IMR-90 (cell line): ENCODE results near the gene SPON1. TPM values are rescaled to one million over a fixed set of nuclear protein-coding genes. Genes with fewer than 3 reads are reported as not detected.

Source experiments
- ATAC-seq: fragments of 200-7000 bp; cut with Tn5 transposase; 2 replicates; pipeline ENCODE4 v1.9.1; 2020; ENCODE audit warnings: low read depth, mild to moderate bottlenecking, moderate library complexity
- BruUV-seq: library from RNA; stranded (reverse); fragments of 400-500 nt; replicated peaks from 2 replicates; lab custom pipeline; 2021; lab: Mats Ljungman, UMichigan
- CTCF ChIA-PET: fragments of 300-600 bp; formaldehyde crosslinking; extraction: SDS; loops from one replicate; lab custom pipeline; 2021; ENCODE audit warnings: antibody characterized with exemption; lab: Yijun Ruan, JAX
- POLR2A ChIA-PET: fragments of 300-600 bp; sonication (Branson Sonifier 250); formaldehyde crosslinking; loops from one replicate; lab custom pipeline; 2022; ENCODE audit warnings: antibody characterized with exemption; ENCODE audit not compliant: unreplicated experiment; lab: Charles Lee
- DNase-seq: peaks from one replicate; pipeline ENCODE4 v3.0.0; 2013
- H2AFZ ChIP-seq: replicated peaks from 2 replicates; pipeline ENCODE3; 2013; ENCODE audit warnings: low read length, mild to moderate bottlenecking; ENCODE audit not compliant: poor library complexity
- H2AK5ac ChIP-seq: 2 replicates; pipeline ENCODE4 v1.6.1; 2013; ENCODE audit warnings: low read depth, low read length, inconsistent platforms
- H2AK9ac ChIP-seq: replicated peaks from 2 replicates; pipeline ENCODE3; 2013; ENCODE audit warnings: mild to moderate bottlenecking, low read depth, low read length, moderate library complexity; ENCODE audit not compliant: poor library complexity
- H2BK120ac ChIP-seq: 2 replicates; pipeline ENCODE4 v1.6.1; 2013; ENCODE audit warnings: low read depth, low read length, inconsistent platforms
- H2BK15ac ChIP-seq: 3 replicates; pipeline ENCODE4 v1.6.1; 2013; ENCODE audit warnings: low read depth, low read length, inconsistent platforms
- H2BK20ac ChIP-seq: 2 replicates; pipeline ENCODE4 v1.6.1; 2013; ENCODE audit warnings: low read depth, mild to moderate bottlenecking, inconsistent platforms, low read length, moderate library complexity
- H2BK5ac ChIP-seq: 2 replicates; pipeline ENCODE4 v1.6.1; 2013; ENCODE audit warnings: mild to moderate bottlenecking, low read depth, low read length, inconsistent platforms; ENCODE audit not compliant: poor library complexity, severe bottlenecking
- H3K14ac ChIP-seq: replicated peaks from 2 replicates; pipeline ENCODE4 v1.6.1; 2013; ENCODE audit warnings: low read depth, low read length, inconsistent platforms
- H3K18ac ChIP-seq: 2 replicates; pipeline ENCODE4 v1.6.1; 2013; ENCODE audit warnings: low read depth, low read length, control low read depth
- H3K23ac ChIP-seq: 2 replicates; pipeline ENCODE4 v1.6.1; 2013; ENCODE audit warnings: low read depth, low read length, inconsistent platforms
- H3K27ac ChIP-seq: 2 replicates; pipeline ENCODE4 v1.5.1; 2013; ENCODE audit warnings: mild to moderate bottlenecking, control low read depth, low read length; ENCODE audit not compliant: insufficient read depth
- H3K27me3 ChIP-seq: 2 replicates; pipeline ENCODE4 v1.6.1; 2013; ENCODE audit warnings: low read length; ENCODE audit not compliant: control insufficient read depth, insufficient read depth
- H3K36me3 ChIP-seq: 2 replicates; pipeline ENCODE4 v1.6.1; 2013; ENCODE audit warnings: low read length, mixed read lengths; ENCODE audit not compliant: control insufficient read depth, insufficient read depth
- H3K4ac ChIP-seq: 2 replicates; pipeline ENCODE4 v1.6.1; 2013; ENCODE audit warnings: low read depth, low read length, inconsistent platforms
- H3K4me1 ChIP-seq: 2 replicates; pipeline ENCODE4 v1.6.1; 2013; ENCODE audit warnings: low read length, mixed read lengths; ENCODE audit not compliant: control insufficient read depth, insufficient read depth
- H3K4me2 ChIP-seq: 2 replicates; pipeline ENCODE4 v1.6.1; 2013; ENCODE audit warnings: low read depth, mild to moderate bottlenecking, control low read depth, low read length, moderate library complexity
- H3K4me3 ChIP-seq: 2 replicates; pipeline ENCODE4 v1.5.1; 2013; ENCODE audit warnings: low read depth, mild to moderate bottlenecking, control low read depth, low read length, moderate library complexity; ENCODE audit not compliant: insufficient read depth
- H3K56ac ChIP-seq: 2 replicates; pipeline ENCODE4 v1.6.1; 2013; ENCODE audit warnings: low read length, inconsistent platforms; ENCODE audit not compliant: insufficient read depth; ENCODE audit errors: extremely low read depth
- H3K79me1 ChIP-seq, 2 experiments: 2 replicates each; pipeline ENCODE4 v1.6.1; 2013; ENCODE audit warnings: low read length in 2 of 2, inconsistent platforms in 1 of 2, low read depth in 1 of 2
- H3K9ac ChIP-seq: 2 replicates; pipeline ENCODE4 v1.6.1; 2013; ENCODE audit warnings: low read depth, low read length, control low read depth
- H3K9me1 ChIP-seq: 2 replicates; pipeline ENCODE4 v1.6.1; 2013; ENCODE audit warnings: low read length, inconsistent platforms; ENCODE audit not compliant: insufficient read depth
- H3K9me3 ChIP-seq: 2 replicates; pipeline ENCODE4 v1.6.1; 2013; ENCODE audit warnings: low read length; ENCODE audit not compliant: control insufficient read depth, insufficient read depth
- H4K20me1 ChIP-seq: 2 replicates; pipeline ENCODE4 v1.6.1; 2013; ENCODE audit warnings: low read length, inconsistent platforms; ENCODE audit not compliant: insufficient read depth
- H4K5ac ChIP-seq: 2 replicates; pipeline ENCODE4 v1.6.1; 2013; ENCODE audit warnings: mild to moderate bottlenecking, low read depth, low read length, control low read depth
- H4K8ac ChIP-seq, 2 experiments: 2 replicates each; pipeline ENCODE4 v1.6.1; 2013; ENCODE audit warnings: low read depth in 2 of 2, low read length in 2 of 2, control low read depth in 1 of 2, inconsistent platforms in 1 of 2
- H4K91ac ChIP-seq: 2 replicates; pipeline ENCODE4 v1.6.1; 2013; ENCODE audit warnings: low read depth, low read length, inconsistent platforms; ENCODE audit not compliant: insufficient read depth
- BHLHE40 ChIP-seq: fragments of 150-350 bp; IDR thresholded peaks from 2 replicates; pipeline ENCODE4 v1.6.1; 2016; ENCODE audit warnings: mild to moderate bottlenecking, low read depth, low read length
- CEBPB ChIP-seq: IDR thresholded peaks from 2 replicates; pipeline ENCODE4 v1.6.1; 2012; ENCODE audit warnings: low read depth, low read length, improper control_type of control experiment
- CHD1 ChIP-seq: IDR thresholded peaks from 2 replicates; pipeline ENCODE4 v1.6.1; 2012; ENCODE audit warnings: low read depth, low read length, improper control_type of control experiment
- CTCF ChIP-seq: conservative IDR thresholded peaks from 2 replicates; pipeline ENCODE4 v1.5.1; 2012; ENCODE audit warnings: mild to moderate bottlenecking, low read depth, low read length, improper control_type of control experiment
- FOS ChIP-seq: fragments of 150-350 bp; IDR thresholded peaks from 2 replicates; pipeline ENCODE4 v1.6.1; 2016; ENCODE audit warnings: low read depth, low read length
- MAFK ChIP-seq: IDR thresholded peaks from 2 replicates; pipeline ENCODE4 v1.6.1; 2012; ENCODE audit warnings: low read depth, low read length, improper control_type of control experiment
- MAZ ChIP-seq: IDR thresholded peaks from 2 replicates; pipeline ENCODE4 v1.6.1; 2012; ENCODE audit warnings: low read depth, mild to moderate bottlenecking, low read length, improper control_type of control experiment, moderate library complexity, borderline replicate concordance
- MXI1 ChIP-seq: IDR thresholded peaks from 2 replicates; pipeline ENCODE4 v1.6.1; 2012; ENCODE audit warnings: low read depth, mild to moderate bottlenecking, low read length, moderate library complexity, borderline replicate concordance
- NFE2L2 ChIP-seq: fragments of 150-350 bp; IDR thresholded peaks from 2 replicates; pipeline ENCODE4 v1.6.1; 2016; ENCODE audit warnings: low read depth, mild to moderate bottlenecking, low read length
- POLR2A ChIP-seq: IDR thresholded peaks from 2 replicates; pipeline ENCODE4 v1.6.1; 2012; ENCODE audit warnings: mild to moderate bottlenecking, low read depth, low read length
- RAD21 ChIP-seq: IDR thresholded peaks from 2 replicates; pipeline ENCODE4 v1.6.1; 2012; ENCODE audit warnings: low read length, improper control_type of control experiment
- RCOR1 ChIP-seq: IDR thresholded peaks from 2 replicates; pipeline ENCODE4 v1.6.1; 2012; ENCODE audit warnings: mild to moderate bottlenecking, low read length, improper control_type of control experiment; ENCODE audit not compliant: insufficient replicate concordance
- RFX5 ChIP-seq: IDR thresholded peaks from 2 replicates; pipeline ENCODE4 v1.8.0; 2012; ENCODE audit warnings: low read depth, mild to moderate bottlenecking, low read length, moderate library complexity
- SMC3 ChIP-seq: fragments of 150-350 bp; IDR thresholded peaks from 2 replicates; pipeline ENCODE4 v1.6.1; 2016; ENCODE audit warnings: low read depth, mild to moderate bottlenecking, antibody characterized with exemption, low read length, moderate library complexity
- WGBS, 2 experiments: methylation state at CpG; one replicate each; pipeline versions ENCODE4 v1.1.5 to v1.1.7; 2013; ENCODE audit warnings: missing lambda C conversion rate in 2 of 2; ENCODE audit not compliant: insufficient read length in 1 of 2; ENCODE audit errors: extremely low coverage in 2 of 2; 5-methylcytosine and 5-hydroxymethylcytosine counted together
- dilution Hi-C: fragments of 300-500 bp; cut with HindIII; formaldehyde crosslinking; loops from one replicate; pipeline ENCODE4 v1.14.3; 2018; ENCODE audit warnings: low sequenced_read_pairs; ENCODE audit not compliant: unreplicated experiment
- in situ Hi-C: fragments of 300-500 bp; cut with MboI; formaldehyde crosslinking; loops from 3 replicates; pipeline ENCODE4 v1.14.3; 2019; ENCODE audit warnings: low sequenced_read_pairs, inconsistent platforms, mixed read lengths
- intact Hi-C: fragments of 100-400 bp; cut with micrococcal nuclease; formaldehyde crosslinking; loops from 2 replicates; pipeline ENCODE4 v1.10.0; 2022
- polyA plus RNA-seq, 3 experiments: library from polyadenylated mRNA; depleted of rRNA; stranded (reverse); fragments of >200 nt; gene quantifications; 2 replicates each; pipeline ENCODE4 v1.2.3, GENCODE V29; 2012; ENCODE audit warnings: low replicate concordance in 1 of 3
- total RNA-seq: library from RNA; depleted of rRNA; stranded (reverse); fragments of >200 nt; gene quantifications from 2 replicates; pipeline ENCODE4 v1.2.3, GENCODE V29; 2012
- TF ChIP-seq, protein P1 (sequence below): fragments of 150-350 bp; IDR thresholded peaks from 2 replicates; pipeline ENCODE4 v1.6.1; 2016; ENCODE audit warnings: low read depth, mild to moderate bottlenecking, low read length, moderate library complexity, borderline replicate concordance
- TF ChIP-seq, protein P2 (sequence below): fragments of 150-350 bp; IDR thresholded peaks from 2 replicates; pipeline ENCODE4 v1.6.1; 2017; ENCODE audit warnings: mild to moderate bottlenecking, antibody characterized with exemption, low read length, low read depth

The SPON1 gene
- total and polyA plus RNA-seq, 2 of the 4 experiments (the other 2 are of a cell fraction): 0.62 to 0.72 TPM

GRCh38 chr11:14118072-14118471, 155.5 kb downstream of the SPON1 start:
- intact Hi-C loops: no loop called here

More at GRCh38 chr11:14118072-14118471, 155.5 kb downstream of the SPON1 start:
- no peak overlapping the region for H4K91ac ChIP-seq
- H4K5ac ChIP-seq: no peak overlapping the region
- BruUV-seq: no TSS peak
- dilution Hi-C loops: no loop called here
- no peaks in the 10 kb centered on the region for H3K27me3 ChIP-seq
- no peaks in the 10 kb centered on the region for H3K36me3 ChIP-seq
- H3K23ac ChIP-seq: no peak overlapping the region
- in situ Hi-C loops: no loop called here
- no peak overlapping the region for H3K56ac ChIP-seq
- no peak overlapping the region for H2BK15ac ChIP-seq
- no peaks in the 10 kb centered on the region for H3K9me3 ChIP-seq
- no CpG with 5 or more reads among the region's 1 CpG for WGBS, 2 experiments
- no peak overlapping the region for H2BK5ac ChIP-seq
- no peak overlapping the region for H3K18ac ChIP-seq
- H2AFZ ChIP-seq: no peak overlapping the region
- H2AK9ac ChIP-seq: no peak overlapping the region
- ATAC-seq (no peak), DNase-seq (no peak)
- no peak overlapping the region for H3K4me3 ChIP-seq
- TF ChIP-seq, protein P1, sequence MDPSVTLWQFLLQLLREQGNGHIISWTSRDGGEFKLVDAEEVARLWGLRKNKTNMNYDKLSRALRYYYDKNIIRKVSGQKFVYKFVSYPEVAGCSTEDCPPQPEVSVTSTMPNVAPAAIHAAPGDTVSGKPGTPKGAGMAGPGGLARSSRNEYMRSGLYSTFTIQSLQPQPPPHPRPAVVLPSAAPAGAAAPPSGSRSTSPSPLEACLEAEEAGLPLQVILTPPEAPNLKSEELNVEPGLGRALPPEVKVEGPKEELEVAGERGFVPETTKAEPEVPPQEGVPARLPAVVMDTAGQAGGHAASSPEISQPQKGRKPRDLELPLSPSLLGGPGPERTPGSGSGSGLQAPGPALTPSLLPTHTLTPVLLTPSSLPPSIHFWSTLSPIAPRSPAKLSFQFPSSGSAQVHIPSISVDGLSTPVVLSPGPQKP: no peak
- TF ChIP-seq, protein P2, sequence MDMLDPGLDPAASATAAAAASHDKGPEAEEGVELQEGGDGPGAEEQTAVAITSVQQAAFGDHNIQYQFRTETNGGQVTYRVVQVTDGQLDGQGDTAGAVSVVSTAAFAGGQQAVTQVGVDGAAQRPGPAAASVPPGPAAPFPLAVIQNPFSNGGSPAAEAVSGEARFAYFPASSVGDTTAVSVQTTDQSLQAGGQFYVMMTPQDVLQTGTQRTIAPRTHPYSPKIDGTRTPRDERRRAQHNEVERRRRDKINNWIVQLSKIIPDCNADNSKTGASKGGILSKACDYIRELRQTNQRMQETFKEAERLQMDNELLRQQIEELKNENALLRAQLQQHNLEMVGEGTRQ: no peak
- TF ChIP-seq CTCF: no peak
- no peak for TF ChIP-seq RAD21
- TF ChIP-seq CHD1: no peak
- TF ChIP-seq FOS: no peak
- no peak for TF ChIP-seq MXI1
- TF ChIP-seq RFX5: no peak
- no peak for TF ChIP-seq RCOR1
- no peak for TF ChIP-seq POLR2A
- no peak for TF ChIP-seq CEBPB
- no peak for TF ChIP-seq BHLHE40
- no peak for TF ChIP-seq SMC3
- TF ChIP-seq MAZ: no peak
- TF ChIP-seq NFE2L2: no peak
- no peak for TF ChIP-seq MAFK
- H3K27ac ChIP-seq: no peak overlapping the region
- no peak overlapping the region for H3K4me2 ChIP-seq
- H4K20me1 ChIP-seq: no peaks in the 10 kb centered on the region
- no peak overlapping the region for H2AK5ac ChIP-seq
- ChIA-PET POLR2A (no interaction called here), CTCF (no interaction called here)
- H3K14ac ChIP-seq: no peak overlapping the region
- H3K4ac ChIP-seq: no peak overlapping the region
- H4K8ac ChIP-seq: no peak overlapping the region
- H3K79me1 ChIP-seq: no peaks in the 10 kb centered on the region
- no peak overlapping the region for H2BK120ac ChIP-seq
- no peak overlapping the region for H3K9ac ChIP-seq
- H3K4me1 ChIP-seq: no peaks in the 10 kb centered on the region
- H2BK20ac ChIP-seq: no peak overlapping the region
- H3K9me1 ChIP-seq: no peaks in the 10 kb centered on the region
